Activated T-helper 1 cell treated with Interleukin-2 at 50 U/mL for 16 hours (primary cell): ENCODE results near the gene TSPO.

Experiments used
- DNase-seq: peaks from one replicate; pipeline ENCODE4 v3.0.0-alpha.2; 2020; ENCODE audit warnings: low read depth

Gene TSPO

GRCh38 chr22:43159484-43160178, 8.3 kb downstream of the TSPO start:
- DNase-seq = no peak

GRCh38 chr22:43160497-43161126, 9.3 kb downstream of the TSPO start:
- no peak for DNase-seq

GRCh38 chr22:43162412-43163150, 11.2 kb downstream of the TSPO start:
- no peak for DNase-seq

GRCh38 chr22:43163241-43163795, 12.0 kb downstream of the TSPO start:
- no peak for DNase-seq

- DNase-seq = no peak
Measured at GRCh38 chr22:43164636-43165035, 13.3 kb downstream of the TSPO start.

GRCh38 chr22:43166132-43166930, 15.0 kb downstream of the TSPO start:
- DNase-seq = no peak

- no peak for DNase-seq
Measured at GRCh38 chr22:43167001-43167589, 15.7 kb downstream of the TSPO start.

GRCh38 chr22:43168471-43169309, 17.3 kb downstream of the TSPO start:
- DNase-seq = no peak

GRCh38 chr22:43169310-43170130, 18.2 kb downstream of the TSPO start:
- DNase-seq = no peak

- DNase-seq = no peak
Measured at GRCh38 chr22:43170131-43170480, 18.7 kb downstream of the TSPO start.

- no peak for DNase-seq
Measured at GRCh38 chr22:43171019-43171491, 19.7 kb downstream of the TSPO start.

GRCh38 chr22:43171607-43172006, 20.2 kb downstream of the TSPO start:
- no peak for DNase-seq

- DNase-seq = no peak
Measured at GRCh38 chr22:43172191-43172590, 20.8 kb downstream of the TSPO start.

- no peak for DNase-seq
Measured at GRCh38 chr22:43173566-43173965, 22.2 kb downstream of the TSPO start.

- DNase-seq = no peak
Measured at GRCh38 chr22:43173976-43174720, 22.8 kb downstream of the TSPO start.

GRCh38 chr22:43174941-43175531, 23.7 kb downstream of the TSPO start:
- DNase-seq = no peak

- DNase-seq = no peak
Measured at GRCh38 chr22:43176090-43176489, 24.7 kb downstream of the TSPO start.

- no peak for DNase-seq
Measured at GRCh38 chr22:43177479-43177878, 26.1 kb downstream of the TSPO start.
